GM19463 (cell line): Measurements from ENCODE around the gene KRT2.

Source experiments
- ATAC-seq: cut with Tn5 transposase; IDR thresholded peaks from one replicate; pipeline ENCODE4 v1.9.1; 2021; ENCODE audit warnings: mild to moderate bottlenecking, moderate library complexity; ENCODE audit not compliant: unreplicated experiment

The KRT2 gene

DNA sequence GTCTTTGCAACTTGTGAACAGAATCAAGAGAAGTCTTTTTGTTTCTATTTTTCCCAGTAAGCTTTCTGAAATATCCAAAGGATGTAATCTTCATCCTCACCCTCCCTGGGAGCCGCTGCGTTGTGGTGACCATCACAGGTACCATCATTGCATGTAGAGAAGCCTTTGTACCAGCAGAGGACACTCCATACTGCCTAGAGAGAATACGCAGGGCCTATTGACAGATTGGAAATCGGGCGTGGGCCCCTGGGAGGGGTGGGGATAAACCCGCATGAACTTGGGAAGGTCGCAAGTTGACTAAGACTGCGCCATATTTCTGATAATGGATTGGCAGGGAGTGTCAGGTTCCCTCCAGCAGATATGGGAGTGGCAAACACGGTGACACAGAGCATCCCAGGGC lies 15.5 kb upstream of the KRT2 start:
- no peak for ATAC-seq

DNA sequence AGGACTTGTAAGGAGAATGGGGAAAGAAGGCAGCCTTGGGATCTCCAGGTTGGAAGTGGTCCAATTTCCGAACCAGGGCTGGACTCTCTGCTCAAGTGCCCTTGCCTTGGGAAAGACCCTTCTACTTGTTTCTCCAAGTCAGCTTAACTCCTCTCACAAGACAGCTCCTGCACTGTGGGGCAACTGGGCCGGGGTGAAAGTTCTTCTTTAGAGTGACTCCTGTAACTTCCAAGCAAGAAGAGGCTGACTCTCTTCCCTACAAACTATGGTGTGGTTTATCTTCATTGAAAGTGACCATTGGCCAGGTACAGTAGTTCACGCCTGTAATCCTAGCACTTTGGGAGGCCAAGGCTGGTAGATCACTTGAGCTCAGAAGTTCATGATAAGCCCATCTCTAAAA lies 14.5 kb upstream of the KRT2 start:
- no peak for ATAC-seq

GRCh38 chr12:52663420-52663819 lies 11.4 kb upstream of the KRT2 start:
- no peak for ATAC-seq

DNA sequence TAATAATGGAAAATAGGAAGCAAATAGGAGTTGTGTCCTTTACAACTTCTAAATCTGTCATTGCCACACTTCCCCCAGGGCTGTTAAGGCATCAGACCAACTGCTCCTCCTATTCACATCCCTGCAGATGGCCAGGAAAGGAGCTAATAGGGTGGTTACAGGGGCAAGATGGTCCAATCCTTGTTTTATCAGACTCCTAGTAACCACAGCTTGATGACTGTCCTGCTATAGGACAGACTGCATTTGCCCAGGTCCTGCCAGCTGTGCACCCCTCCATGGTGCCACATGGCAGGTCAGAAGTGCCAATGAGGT lies 10.9 kb upstream of the KRT2 start:
- ATAC-seq, result no peak

GRCh38 chr12:52662093-52662917 lies 10.3 kb upstream of the KRT2 start:
- ATAC-seq, result no peak

GRCh38 chr12:52661668-52662067 lies 9.7 kb upstream of the KRT2 start:
- ATAC-seq, result no peak

GRCh38 chr12:52660934-52661499 lies 9.0 kb upstream of the KRT2 start:
- ATAC-seq, result no peak

DNA sequence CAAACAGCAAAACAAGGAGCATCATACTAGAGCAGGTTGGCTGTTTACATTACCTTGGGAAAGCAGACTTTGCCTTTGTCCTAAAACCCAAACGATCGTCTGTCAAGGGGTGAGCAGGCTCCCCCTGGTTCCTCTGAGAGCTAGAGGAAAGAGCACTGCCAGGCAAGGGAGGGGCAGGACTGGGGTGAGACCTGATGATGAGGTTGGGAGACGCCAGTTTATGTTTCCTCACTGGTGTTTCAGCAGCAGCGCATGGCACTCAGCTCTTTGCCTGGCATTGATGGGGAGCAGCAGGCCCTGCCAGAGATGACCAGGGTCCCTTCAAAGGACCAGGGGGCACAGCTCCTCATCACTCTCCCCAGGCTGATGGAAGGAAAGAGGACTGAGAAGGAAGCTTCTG lies 7.9 kb upstream of the KRT2 start:
- ATAC-seq, result no peak

DNA sequence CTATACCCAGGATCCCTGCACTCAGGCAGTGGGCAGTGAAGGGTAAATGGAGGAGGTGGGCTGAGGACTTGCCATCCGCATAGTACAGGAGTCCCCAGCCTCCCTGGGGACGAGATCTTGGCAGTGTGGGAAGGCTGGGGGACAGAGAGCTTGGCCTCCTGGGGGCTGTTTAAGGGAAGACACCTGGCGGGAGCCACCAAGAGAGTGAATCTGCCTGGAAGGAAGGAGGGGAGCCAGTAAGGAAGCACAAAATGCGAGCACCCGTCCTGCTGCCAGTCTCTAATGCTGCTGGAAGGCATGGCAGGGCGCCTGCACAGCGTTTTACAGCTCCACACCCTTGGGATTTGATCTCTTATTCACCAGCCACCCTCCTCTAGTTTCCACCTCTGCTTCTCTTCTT lies 7.4 kb upstream of the KRT2 start:
- no peak for ATAC-seq

DNA sequence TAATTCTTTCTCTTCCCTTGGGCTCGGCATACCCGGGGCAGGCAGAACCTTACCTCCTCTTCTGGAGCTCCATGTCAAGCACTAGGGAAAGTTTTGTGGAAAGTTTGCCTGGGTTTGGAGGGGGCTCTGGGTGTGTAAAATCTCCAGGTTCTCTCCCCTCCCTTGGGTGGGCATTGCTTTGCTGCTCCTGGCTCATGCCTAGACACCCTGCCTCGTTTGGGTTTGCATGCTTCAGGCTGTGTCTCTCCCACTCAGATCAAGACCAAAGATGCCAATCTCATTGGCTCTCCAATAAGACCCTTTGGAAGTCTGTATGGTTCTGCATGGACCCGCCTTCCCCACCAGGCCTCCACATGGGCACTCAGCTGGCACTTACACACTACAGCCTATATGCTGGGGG lies 6.2 kb upstream of the KRT2 start:
- no peak for ATAC-seq

- no peak for ATAC-seq
Measured at GRCh38 chr12:52657250-52657902, 5.4 kb upstream of the KRT2 start.

DNA sequence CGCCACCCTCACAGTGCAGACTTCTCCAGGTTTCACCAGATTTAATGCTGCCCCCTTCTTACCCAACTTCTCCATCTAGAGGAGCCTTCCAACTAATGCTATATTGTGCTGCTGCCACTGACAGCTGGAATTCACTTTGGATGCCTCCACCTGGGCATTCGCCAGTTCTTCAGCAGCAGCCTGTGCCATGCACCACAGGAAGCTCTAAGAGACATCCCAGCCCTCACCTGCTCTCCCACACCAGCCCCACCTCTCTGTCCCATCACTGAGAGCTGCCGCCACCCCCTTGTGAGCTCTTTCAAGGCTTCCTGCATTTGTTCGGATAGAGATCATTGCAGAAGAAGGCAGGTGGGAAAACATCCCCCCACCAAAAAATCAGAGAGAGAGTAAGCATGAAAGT lies 4.6 kb upstream of the KRT2 start:
- no peak for ATAC-seq

GRCh38 chr12:52655720-52656124 lies 3.7 kb upstream of the KRT2 start:
- no peak for ATAC-seq

GRCh38 chr12:52655251-52655650 lies 3.2 kb upstream of the KRT2 start:
- no peak for ATAC-seq

GRCh38 chr12:52650520-52651081 lies 1.4 kb downstream of the KRT2 start:
- ATAC-seq, result no peak

- no peak for ATAC-seq
Measured at GRCh38 chr12:52649066-52649465, 2.9 kb downstream of the KRT2 start.

- ATAC-seq, result no peak
Measured at GRCh38 chr12:52648012-52648550, 3.9 kb downstream of the KRT2 start.

DNA sequence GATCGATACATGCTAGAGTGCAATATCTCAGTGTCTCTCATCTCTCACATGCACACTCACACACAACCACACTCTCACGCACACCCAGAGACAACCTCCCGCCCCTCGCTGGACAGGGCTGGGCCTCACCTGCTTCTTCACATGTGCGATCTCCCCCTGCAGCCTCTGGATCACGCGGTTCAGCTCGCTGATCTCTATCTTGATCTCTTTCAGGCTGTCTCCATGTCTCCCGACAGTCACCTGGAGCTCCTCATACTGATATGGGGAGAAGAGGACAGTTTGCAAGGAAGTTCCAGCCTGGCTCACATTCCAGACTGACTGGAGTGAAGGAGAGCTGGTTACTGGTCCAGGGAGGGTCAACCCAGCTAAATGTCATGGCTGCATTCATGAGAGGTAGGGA lies 4.4 kb downstream of the KRT2 start:
- no peak for ATAC-seq

GRCh38 chr12:52646613-52647012 lies 5.4 kb downstream of the KRT2 start:
- no peak for ATAC-seq

- ATAC-seq, result no peak
Measured at GRCh38 chr12:52645982-52646381, 6.0 kb downstream of the KRT2 start.

DNA sequence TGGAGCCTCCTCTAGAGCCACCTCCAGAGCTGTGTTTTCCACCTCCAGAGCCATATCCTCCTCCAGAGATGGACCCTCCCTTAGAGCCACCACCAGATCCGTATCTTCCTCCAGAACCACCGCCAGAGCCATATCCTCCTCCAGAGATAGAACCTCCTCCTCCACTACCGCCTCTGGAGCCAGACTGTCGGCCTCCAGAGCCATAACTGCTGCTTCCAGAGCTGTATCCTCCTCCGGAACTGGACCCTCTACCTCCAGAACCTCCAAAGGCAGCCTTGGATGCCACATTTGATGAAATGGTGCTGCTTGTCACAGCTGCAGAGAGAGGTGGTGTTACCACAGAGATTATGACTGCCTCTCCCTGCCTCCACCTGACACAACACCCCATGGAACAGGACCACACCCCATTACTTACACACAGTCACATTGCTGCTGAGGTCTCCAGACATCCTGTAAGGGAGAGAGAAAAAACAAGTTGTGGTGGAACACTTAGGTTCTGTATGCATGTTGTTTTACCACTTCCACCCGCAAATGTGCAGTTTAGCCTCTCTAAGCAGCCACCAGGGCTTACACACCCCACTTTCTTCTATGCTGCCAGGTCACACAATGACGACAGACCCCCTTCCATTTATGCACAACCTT lies 6.8 kb downstream of the KRT2 start:
- no peak for ATAC-seq

DNA sequence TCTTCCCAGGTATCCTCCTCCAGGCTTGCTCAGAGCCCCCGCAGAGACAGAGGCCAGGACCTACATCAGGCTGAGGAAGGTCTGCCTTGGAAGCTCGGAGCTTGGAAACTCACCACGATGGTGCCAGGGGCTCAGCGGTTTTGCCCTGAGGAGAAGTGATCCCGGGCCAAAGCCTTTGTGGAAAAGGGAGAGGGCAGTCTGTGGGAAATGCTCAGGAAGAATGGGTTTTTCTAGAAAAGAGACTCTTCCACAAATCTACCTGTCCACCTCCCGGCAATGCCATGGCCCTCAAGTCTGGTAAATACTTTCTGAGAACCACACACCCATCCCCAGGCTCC lies 8.0 kb downstream of the KRT2 start:
- no peak for ATAC-seq
